HepG2 (cell line): ENCODE results near the gene TAB3. TPM values are rescaled to one million over a fixed set of nuclear protein-coding genes. Genes with fewer than 3 reads are reported as not detected.

ENCODE experiments used
- AHDC1 ChIP-seq: sonication (generic); formaldehyde crosslinking; IDR thresholded peaks from 2 replicates; pipeline ENCODE4 v1.5.1; 2020; ENCODE audit warnings: mild to moderate bottlenecking, missing genetic modification reagents, borderline replicate concordance
- BORCS8-MEF2B ChIP-seq: sonication (generic); formaldehyde crosslinking; IDR thresholded peaks from 2 replicates; pipeline ENCODE4 v1.8.0; 2022; ENCODE audit warnings: mild to moderate bottlenecking, missing genetic modification reagents
- PPARG ChIP-seq: conservative IDR thresholded peaks from 2 replicates; pipeline ENCODE4 v1.6.1; 2016; ENCODE audit warnings: missing biosample characterization, missing genetic modification reagents
- PRDM10 ChIP-seq: sonication (generic); formaldehyde crosslinking; IDR thresholded peaks from 2 replicates; pipeline ENCODE4 v1.4.0; 2020; ENCODE audit warnings: low read depth, missing genetic modification reagents
- SIX1 ChIP-seq: sonication (generic); formaldehyde crosslinking; IDR thresholded peaks from 2 replicates; pipeline ENCODE4 v1.4.0; 2020; ENCODE audit warnings: missing genetic modification reagents, borderline replicate concordance
- SNAPC4 ChIP-seq: sonication (generic); formaldehyde crosslinking; IDR thresholded peaks from 2 replicates; pipeline ENCODE4 v1.4.0; 2020; ENCODE audit warnings: mild to moderate bottlenecking, missing genetic modification reagents
- SOX13 ChIP-seq, 3 experiments: fragments of 450-650 bp in 1 of 3; sonication (generic) in 1 of 3; formaldehyde crosslinking in 1 of 3; IDR thresholded peaks in 2 of 3; conservative IDR thresholded peaks in 1 of 3; 2 replicates each; pipeline versions ENCODE4 v1.5.0 to v1.6.1; 2016 to 2020; ENCODE audit warnings: antibody characterized with exemption in 1 of 3, mild to moderate bottlenecking in 1 of 3, missing compliant biosample characterization in 1 of 3, missing genetic modification reagents in 1 of 3, moderate library complexity in 1 of 3
- STAG1 ChIP-seq: sonication (generic); formaldehyde crosslinking; IDR thresholded peaks from 2 replicates; pipeline ENCODE4 v1.4.0; 2020; ENCODE audit warnings: missing genetic modification reagents
- ZNF441 ChIP-seq: sonication (generic); formaldehyde crosslinking; IDR thresholded peaks from 2 replicates; pipeline ENCODE4 v1.7.0; 2021; ENCODE audit warnings: missing genetic modification reagents, borderline replicate concordance
- ZNF510 ChIP-seq: sonication (generic); formaldehyde crosslinking; IDR thresholded peaks from 2 replicates; pipeline ENCODE4 v1.4.0; 2020; ENCODE audit warnings: low read depth, mild to moderate bottlenecking, missing genetic modification reagents
- ZNF557 ChIP-seq: sonication (generic); formaldehyde crosslinking; IDR thresholded peaks from 2 replicates; pipeline ENCODE4 v1.4.0; 2020; ENCODE audit warnings: missing genetic modification reagents
- ZNF800 ChIP-seq: sonication (generic); formaldehyde crosslinking; IDR thresholded peaks from 2 replicates; pipeline ENCODE4 v1.4.0; 2020; ENCODE audit warnings: missing genetic modification reagents
- polyA plus RNA-seq, 8 experiments: library from polyadenylated mRNA; depleted of rRNA in 3 of 8; stranded (reverse) in 7 of 8; unstranded in 1 of 8; fragments of >200 nt; fragmentation: Illumina TruSeq in 4 of 8; extraction: Trizol in 4 of 8; gene quantifications; 2 replicates each; pipeline versions ENCODE4 v1.2.1 to v1.2.3, GENCODE V29; 2011 to 2016; ENCODE audit warnings: low read depth in 4 of 8, missing spikeins in 1 of 8, mixed read lengths in 1 of 8; ENCODE audit not compliant: insufficient read depth in 1 of 8
- total RNA-seq, 5 experiments: library from RNA; depleted of rRNA; stranded (reverse); fragments of >200 nt; fragmentation: Illumina TruSeq; extraction: Trizol; gene quantifications; 2 replicates each; pipeline ENCODE4 v1.2.3, GENCODE V29; 2016; ENCODE audit warnings: low read depth in 1 of 5

The TAB3 gene
- total and polyA plus RNA-seq, 2 of the 13 experiments (the other 11 are each of a cell fraction or from before 2014, with no cell fraction given) = 27.2 to 59.8 TPM

- TF ChIP-seq SNAPC4 (CRISPR knock-in tag) = no peak
- no peak for TF ChIP-seq STAG1
- no peak for TF ChIP-seq ZNF510
- no peak for TF ChIP-seq PRDM10 (CRISPR knock-in tag)
- no peak for TF ChIP-seq BORCS8-MEF2B (CRISPR knock-in tag)
- peak; percentile 63 for TF ChIP-seq AHDC1 (CRISPR knock-in tag)
- TF ChIP-seq ZNF800 = no peak
- no peak for TF ChIP-seq PPARG (CRISPR knock-in tag)
- no peak for TF ChIP-seq SOX13 (IDR thresholded peaks at IDR 0.05)
- peak in 1 of 2 experiments; percentile 77; a peak in 2 of 4 replicates for TF ChIP-seq SOX13 (CRISPR knock-in tag; conservative IDR thresholded peaks at IDR 0.05 in 1 of 2, IDR thresholded peaks at IDR 0.05 in 1 of 2)
- no peak for TF ChIP-seq ZNF441 (CRISPR knock-in tag)
- TF ChIP-seq ZNF557 (CRISPR knock-in tag) = no peak
- peak; percentile 23; the same call in 1 of the 2 replicates for TF ChIP-seq SIX1 (CRISPR knock-in tag)
Observed at GRCh38 chrX:30835373-30835772, 53.7 kb downstream of the TAB3 start (continued).
